NB4 (cell line): ENCODE data around the gene PLEKHD1.

Experiments used
- CTCF ChIP-seq: IDR thresholded peaks from one replicate; pipeline ENCODE4 v1.5.1; 2012; ENCODE audit warnings: low read depth, low read length
- MAX ChIP-seq: IDR thresholded peaks from 2 replicates; pipeline ENCODE4 v1.6.1; 2011; ENCODE audit warnings: low read depth, low read length
- POLR2A ChIP-seq: IDR thresholded peaks from 2 replicates; pipeline ENCODE4 v1.6.1; 2011; ENCODE audit warnings: mild to moderate bottlenecking; ENCODE audit not compliant: insufficient read length; ENCODE audit errors: extremely low read depth

- TF ChIP-seq POLR2A (no peak), CTCF (no peak), MAX (no peak)
These were observed 41.4 kb downstream of the PLEKHD1 start for GRCh38 chr14:69525896-69526295.
